A549 (cell line): Measurements from ENCODE around the gene PLXND1.

Experiments
- EP300 ChIP-seq, 2 experiments: fragments of >200 bp; sonication (Bioruptor Twin); formaldehyde crosslinking; IDR thresholded peaks; 2 replicates in 1 of 2; 3 replicates in 1 of 2; pipeline ENCODE4 v1.6.1; 2016 to 2017
- ESRRA ChIP-seq: fragments of 150-350 bp; IDR thresholded peaks from 2 replicates; pipeline ENCODE4 v1.6.1; 2014; ENCODE audit warnings: mild to moderate bottlenecking, low read length, borderline replicate concordance
- JUN ChIP-seq, 2 experiments: fragments of >200 bp; sonication (Bioruptor Twin); formaldehyde crosslinking; IDR thresholded peaks; 2 replicates in 1 of 2; 3 replicates in 1 of 2; pipeline ENCODE4 v1.6.1; 2016 to 2017
- MAFK ChIP-seq: fragments of 450-650 bp; IDR thresholded peaks from 2 replicates; pipeline ENCODE4 v1.6.1; 2014; ENCODE audit not compliant: partially characterized antibody
- MAZ ChIP-seq: fragments of 150-350 bp; IDR thresholded peaks from 2 replicates; pipeline ENCODE4 v1.6.1; 2014; ENCODE audit warnings: antibody characterized with exemption, low read depth, low read length, borderline replicate concordance
- POLR2A ChIP-seq: IDR thresholded peaks from 2 replicates; pipeline ENCODE4 v1.6.1; 2012; ENCODE audit warnings: mild to moderate bottlenecking, low read length
- SMC3 ChIP-seq: fragments of >200 bp; sonication (Bioruptor Twin); formaldehyde crosslinking; IDR thresholded peaks from 3 replicates; pipeline ENCODE4 v1.6.1; 2018; ENCODE audit warnings: inconsistent platforms
- ZFP36 ChIP-seq: fragments of 450-650 bp; IDR thresholded peaks from 2 replicates; pipeline ENCODE4 v1.6.1; 2014; ENCODE audit warnings: borderline replicate concordance; ENCODE audit not compliant: partially characterized antibody
- ZNF302 ChIP-seq: fragments of 250-450 bp; sonication (Bioruptor Pico); IDR thresholded peaks from 2 replicates; pipeline ENCODE4 v1.9.0; 2021; ENCODE audit warnings: inconsistent platforms, mild to moderate bottlenecking, moderate library complexity
- TF ChIP-seq, protein P1 (sequence below): fragments of 150-350 bp; IDR thresholded peaks from 2 replicates; pipeline ENCODE4 v1.6.1; 2014; ENCODE audit warnings: low read depth, mild to moderate bottlenecking, low read length
- TF ChIP-seq, protein P2 (sequence below): fragments of >200 bp; sonication (Bioruptor Twin); formaldehyde crosslinking; IDR thresholded peaks from 3 replicates; pipeline ENCODE4 v1.5.1; 2016

DNA sequence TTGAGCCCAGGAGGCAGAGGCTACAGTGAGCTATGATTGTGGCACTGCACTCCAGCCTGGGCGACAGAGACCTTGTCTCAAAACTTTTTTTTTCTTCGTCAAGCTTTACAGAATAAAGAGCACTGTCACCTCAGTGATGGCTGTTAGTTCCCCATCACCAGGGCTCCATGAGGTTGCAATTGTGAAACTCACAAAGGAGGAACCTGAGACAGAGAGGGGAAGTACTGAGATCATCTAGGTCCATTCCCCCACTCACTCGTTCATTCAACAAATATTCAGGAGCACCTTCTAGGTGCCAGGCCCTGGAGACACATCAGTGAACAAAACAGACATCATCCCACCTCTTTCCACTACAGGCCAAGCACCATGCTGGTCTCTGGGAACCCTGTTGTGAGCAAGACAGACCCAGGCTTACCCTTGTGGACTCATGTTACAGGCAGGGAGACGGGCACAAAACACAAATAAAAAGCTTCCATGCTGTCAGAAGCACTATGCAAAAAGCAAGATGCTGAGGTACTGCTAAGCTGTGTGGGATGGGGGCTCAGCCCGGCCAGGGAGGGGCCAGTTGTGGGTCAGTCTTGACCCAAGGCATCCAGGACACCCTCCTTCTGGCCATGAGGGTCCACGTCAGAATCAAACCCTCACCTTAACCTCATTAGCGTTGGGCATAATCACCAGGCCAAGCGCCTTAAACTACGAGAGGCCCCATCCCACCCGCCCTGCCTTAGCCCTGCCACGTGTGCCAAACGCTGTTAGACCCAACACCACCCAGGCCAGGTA, 80.2 kb downstream of the PLXND1 start:
- TF ChIP-seq MAFK = no peak
- TF ChIP-seq, protein P1, sequence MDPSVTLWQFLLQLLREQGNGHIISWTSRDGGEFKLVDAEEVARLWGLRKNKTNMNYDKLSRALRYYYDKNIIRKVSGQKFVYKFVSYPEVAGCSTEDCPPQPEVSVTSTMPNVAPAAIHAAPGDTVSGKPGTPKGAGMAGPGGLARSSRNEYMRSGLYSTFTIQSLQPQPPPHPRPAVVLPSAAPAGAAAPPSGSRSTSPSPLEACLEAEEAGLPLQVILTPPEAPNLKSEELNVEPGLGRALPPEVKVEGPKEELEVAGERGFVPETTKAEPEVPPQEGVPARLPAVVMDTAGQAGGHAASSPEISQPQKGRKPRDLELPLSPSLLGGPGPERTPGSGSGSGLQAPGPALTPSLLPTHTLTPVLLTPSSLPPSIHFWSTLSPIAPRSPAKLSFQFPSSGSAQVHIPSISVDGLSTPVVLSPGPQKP = no peak
- TF ChIP-seq, protein P2, sequence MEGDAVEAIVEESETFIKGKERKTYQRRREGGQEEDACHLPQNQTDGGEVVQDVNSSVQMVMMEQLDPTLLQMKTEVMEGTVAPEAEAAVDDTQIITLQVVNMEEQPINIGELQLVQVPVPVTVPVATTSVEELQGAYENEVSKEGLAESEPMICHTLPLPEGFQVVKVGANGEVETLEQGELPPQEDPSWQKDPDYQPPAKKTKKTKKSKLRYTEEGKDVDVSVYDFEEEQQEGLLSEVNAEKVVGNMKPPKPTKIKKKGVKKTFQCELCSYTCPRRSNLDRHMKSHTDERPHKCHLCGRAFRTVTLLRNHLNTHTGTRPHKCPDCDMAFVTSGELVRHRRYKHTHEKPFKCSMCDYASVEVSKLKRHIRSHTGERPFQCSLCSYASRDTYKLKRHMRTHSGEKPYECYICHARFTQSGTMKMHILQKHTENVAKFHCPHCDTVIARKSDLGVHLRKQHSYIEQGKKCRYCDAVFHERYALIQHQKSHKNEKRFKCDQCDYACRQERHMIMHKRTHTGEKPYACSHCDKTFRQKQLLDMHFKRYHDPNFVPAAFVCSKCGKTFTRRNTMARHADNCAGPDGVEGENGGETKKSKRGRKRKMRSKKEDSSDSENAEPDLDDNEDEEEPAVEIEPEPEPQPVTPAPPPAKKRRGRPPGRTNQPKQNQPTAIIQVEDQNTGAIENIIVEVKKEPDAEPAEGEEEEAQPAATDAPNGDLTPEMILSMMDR = no peak
- TF ChIP-seq EP300 (IDR thresholded peaks at IDR 0.05) = no peak
- TF ChIP-seq POLR2A = no peak
- TF ChIP-seq SMC3 = no peak
- no peak for TF ChIP-seq ESRRA
- TF ChIP-seq JUN (IDR thresholded peaks at IDR 0.05) = no peak
- TF ChIP-seq ZNF302 = no peak
- TF ChIP-seq MAZ = no peak
- no peak for TF ChIP-seq ZFP36
